HL-60 (cell line): ENCODE data around the gene PLEKHA3.

ENCODE experiments used
- DNase-seq, 2 experiments: peaks; one replicate each; pipeline ENCODE4 v3.0.0-alpha.2; 2010 to 2020; ENCODE audit warnings: low read depth in 1 of 2, low spot score in 1 of 2
- H3K27ac ChIP-seq: fragments of 250-450 bp; sonication (Bioruptor Pico); replicated peaks from 2 replicates; pipeline ENCODE4 v1.5.1; 2020; ENCODE audit warnings: mild to moderate bottlenecking, moderate library complexity
- H3K27me3 ChIP-seq: fragments of 250-450 bp; sonication (Bioruptor Pico); 2 replicates; pipeline ENCODE4 v1.5.1; 2021; ENCODE audit warnings: mild to moderate bottlenecking, moderate library complexity; ENCODE audit not compliant: insufficient read depth, poor library complexity, severe bottlenecking
- H3K4me3 ChIP-seq: replicated peaks from 2 replicates; pipeline ENCODE4 v1.5.1; 2011; ENCODE audit warnings: mild to moderate bottlenecking, control low read depth, low read length; ENCODE audit not compliant: insufficient read depth
- CTCF ChIP-seq: IDR thresholded peaks from one replicate; pipeline ENCODE4 v1.5.1; 2011; ENCODE audit warnings: low read length, control low read depth, inconsistent platforms; ENCODE audit not compliant: insufficient read depth
- GABPA ChIP-seq: IDR thresholded peaks from 2 replicates; pipeline ENCODE4 v1.6.1; 2012; ENCODE audit warnings: low read depth
- POLR2AphosphoS5 ChIP-seq: IDR thresholded peaks from 2 replicates; pipeline ENCODE4 v1.6.1; 2012; ENCODE audit warnings: low read depth
- REST ChIP-seq: IDR thresholded peaks from 2 replicates; pipeline ENCODE4 v1.6.1; 2012; ENCODE audit warnings: low read depth; ENCODE audit not compliant: insufficient replicate concordance
- SPI1 ChIP-seq: IDR thresholded peaks from 2 replicates; pipeline ENCODE4 v1.6.1; 2012; ENCODE audit warnings: low read depth, mild to moderate bottlenecking, borderline replicate concordance

Gene PLEKHA3

GRCh38 chr2:178553047-178553446 lies 72.8 kb downstream of the PLEKHA3 start:
- H3K27ac ChIP-seq: no peak overlapping the region
- no peaks in the 10 kb centered on the region for H3K27me3 ChIP-seq
- no peak overlapping the region for H3K4me3 ChIP-seq
- TF ChIP-seq CTCF: no peak
- no peak for TF ChIP-seq GABPA
- TF ChIP-seq POLR2AphosphoS5: no peak
- no peak for TF ChIP-seq REST
- TF ChIP-seq SPI1: no peak
- DNase-seq: no peak
